ENCODE data around the gene UBE2E3.
"Not testable (repeated sequence)": the region's sequence is repeated elsewhere in the genome, so short reads cannot be mapped to it uniquely, and the experiment has no call there.

The UBE2E3 gene

DNA sequence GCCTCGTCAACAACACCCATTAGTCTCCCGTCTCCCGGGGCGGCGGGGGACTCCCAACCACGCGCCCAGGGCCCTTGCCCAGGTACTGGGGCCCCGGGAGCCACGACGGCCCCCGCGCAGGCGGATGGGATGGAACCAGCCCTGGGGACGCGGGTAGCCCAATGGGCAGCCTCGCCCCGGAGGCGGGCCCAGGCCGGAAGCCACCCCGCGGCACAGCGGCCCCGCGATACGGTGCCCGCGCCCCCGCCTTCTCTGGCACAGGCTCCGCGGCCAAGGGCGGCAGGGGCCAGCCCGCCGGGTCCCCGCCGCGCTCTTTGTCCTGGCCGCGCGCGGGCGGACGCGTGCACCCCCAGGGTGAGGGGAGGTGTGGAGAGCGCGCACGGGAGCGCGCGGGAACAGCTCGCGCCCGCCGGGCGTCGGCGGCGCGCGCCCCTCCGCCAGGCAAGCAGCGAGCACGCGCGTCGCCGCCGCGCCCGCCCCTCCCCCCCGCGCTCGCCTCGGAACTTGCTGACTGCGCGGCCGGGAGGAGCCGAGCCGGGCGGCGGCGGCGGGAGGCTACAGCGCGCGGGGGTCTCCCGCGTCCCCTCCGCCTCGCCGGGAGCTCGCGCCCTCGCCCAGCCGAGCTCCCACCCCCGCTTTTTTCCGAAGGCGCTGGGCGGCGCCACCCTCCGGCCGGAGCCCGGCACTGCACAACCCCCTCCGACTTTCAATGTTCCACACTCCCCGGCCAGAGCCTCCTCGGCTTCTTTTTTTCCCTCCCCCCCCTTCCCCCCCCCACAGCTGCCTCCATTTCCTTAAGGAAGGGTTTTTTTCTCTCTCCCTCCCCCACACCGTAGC, at the start of gene UBE2E3:
UBE2E3 (plus strand) TSS at position 500 of the 837 bp plus-strand sequence. CDS start 1,438 bp downstream, outside the sequence.
- Histone ChIP-seq H3K4me3 (peak within 1 kb of the TSS; percentile 100), H3K27ac (peak within 1 kb of the TSS; percentile 81), H3K36me3 (ENCODE audit: insufficient read depth, low read length) (peaks cover 21% of the 10 kb centered on the region; the same call in 1 of the 2 replicates), H3K9ac (ENCODE audit: insufficient read length) (peak within 1 kb of the TSS; percentile 98), H3K9me3 (ENCODE audit: low read depth, low read length) (no peaks in the 10 kb centered on the region)
- DNase-seq (ENCODE audit: low read depth, low spot score), result no peak
- TF ChIP-seq FOXP2 (optimal IDR thresholded peaks at IDR 0.05; ENCODE audit: control extremely low read depth, extremely low read length, insufficient read depth) (no peak), POLR2AphosphoS5 (IDR thresholded peaks at IDR 0.05; ENCODE audit: borderline replicate concordance, low read depth, low read length) (no peak), EZH2 (IDR thresholded peaks at IDR 0.05) (no peak)

DNA sequence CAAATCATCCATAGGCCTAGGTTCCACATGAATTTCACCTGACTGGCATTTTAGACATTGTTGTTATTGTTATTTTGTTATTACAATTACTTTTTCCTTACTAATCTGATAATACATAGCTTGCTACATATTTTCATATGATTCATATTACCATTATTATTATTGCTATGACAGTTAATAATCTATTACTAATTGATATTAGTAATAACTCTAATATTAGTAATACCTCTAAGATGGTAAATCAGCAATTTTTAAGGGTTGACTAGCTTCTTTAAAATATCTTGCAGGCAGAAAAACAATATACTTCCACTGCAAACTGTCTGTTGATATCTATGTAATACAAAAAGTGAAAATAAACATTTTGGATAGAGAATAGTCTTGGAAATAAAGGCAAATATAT, 48.6 kb upstream of the UBE2E3 start:
- no peak overlapping the region for H3K9ac ChIP-seq (ENCODE audit: insufficient read length)
- no peak overlapping the region for H3K4me3 ChIP-seq
- no peaks in the 10 kb centered on the region for H3K9me3 ChIP-seq (ENCODE audit: low read depth, low read length)
- no peaks in the 10 kb centered on the region for H3K36me3 ChIP-seq (ENCODE audit: insufficient read depth, low read length)
- H3K27ac ChIP-seq, result no peak overlapping the region
- TF ChIP-seq EZH2 (IDR thresholded peaks at IDR 0.05) (no peak), FOXP2 (optimal IDR thresholded peaks at IDR 0.05; ENCODE audit: control extremely low read depth, extremely low read length, insufficient read depth) (no peak), POLR2AphosphoS5 (IDR thresholded peaks at IDR 0.05; ENCODE audit: borderline replicate concordance, low read depth, low read length) (no peak)
- DNase-seq (ENCODE audit: low read depth, low spot score), result no peak

DNA sequence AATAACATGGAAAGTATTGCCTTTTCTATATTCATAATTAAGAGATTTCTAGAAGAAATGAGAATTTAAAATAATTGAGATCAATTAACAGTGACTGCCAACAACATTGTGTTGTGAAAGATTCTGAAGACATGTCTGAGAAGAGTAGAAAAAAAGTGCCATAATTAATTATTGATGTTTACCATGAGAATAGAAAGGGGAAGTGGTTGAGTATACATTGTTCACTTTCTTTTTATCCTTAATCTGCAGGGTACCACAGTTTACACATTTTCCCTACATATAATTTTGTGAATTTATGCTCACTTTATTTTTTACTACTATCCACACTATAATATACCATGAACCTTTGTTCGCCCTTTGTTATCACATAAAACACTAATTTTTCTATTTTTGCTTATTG, 47.1 kb upstream of the UBE2E3 start:
- no peak for DNase-seq (ENCODE audit: low read depth, low spot score)
- no peaks in the 10 kb centered on the region for H3K36me3 ChIP-seq (ENCODE audit: insufficient read depth, low read length)
- no peak overlapping the region for H3K4me3 ChIP-seq
- no peak overlapping the region for H3K27ac ChIP-seq
- H3K9me3 ChIP-seq (ENCODE audit: low read depth, low read length), result no peaks in the 10 kb centered on the region
- H3K9ac ChIP-seq (ENCODE audit: insufficient read length), result no peak overlapping the region
- TF ChIP-seq FOXP2 (optimal IDR thresholded peaks at IDR 0.05; ENCODE audit: control extremely low read depth, extremely low read length, insufficient read depth), result no peak
- TF ChIP-seq EZH2 (IDR thresholded peaks at IDR 0.05), result no peak
- TF ChIP-seq POLR2AphosphoS5 (IDR thresholded peaks at IDR 0.05; ENCODE audit: borderline replicate concordance, low read depth, low read length), result no peak

DNA sequence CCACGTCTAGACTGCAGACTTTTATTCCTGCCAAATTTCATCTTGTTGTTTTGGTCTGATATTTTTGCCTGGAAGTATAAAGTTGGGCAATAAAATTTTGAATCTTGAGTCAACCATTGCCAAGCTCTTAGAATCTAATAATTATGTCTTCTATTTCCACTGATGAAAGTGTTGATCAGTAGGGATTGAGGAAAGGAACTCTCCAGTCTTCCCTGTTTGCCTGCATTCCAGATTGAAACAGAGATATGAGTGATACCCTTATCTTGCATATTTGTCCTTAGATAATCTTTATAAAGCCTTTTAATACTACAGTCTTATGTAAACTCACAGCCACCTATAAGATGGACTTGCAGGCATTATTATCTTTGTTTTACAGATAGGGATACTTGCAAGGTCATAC, 45.5 kb upstream of the UBE2E3 start:
- TF ChIP-seq FOXP2 (optimal IDR thresholded peaks at IDR 0.05; ENCODE audit: control extremely low read depth, extremely low read length, insufficient read depth) (no peak), POLR2AphosphoS5 (IDR thresholded peaks at IDR 0.05; ENCODE audit: borderline replicate concordance, low read depth, low read length) (no peak), EZH2 (IDR thresholded peaks at IDR 0.05) (no peak)
- no peak overlapping the region for H3K27ac ChIP-seq

DNA sequence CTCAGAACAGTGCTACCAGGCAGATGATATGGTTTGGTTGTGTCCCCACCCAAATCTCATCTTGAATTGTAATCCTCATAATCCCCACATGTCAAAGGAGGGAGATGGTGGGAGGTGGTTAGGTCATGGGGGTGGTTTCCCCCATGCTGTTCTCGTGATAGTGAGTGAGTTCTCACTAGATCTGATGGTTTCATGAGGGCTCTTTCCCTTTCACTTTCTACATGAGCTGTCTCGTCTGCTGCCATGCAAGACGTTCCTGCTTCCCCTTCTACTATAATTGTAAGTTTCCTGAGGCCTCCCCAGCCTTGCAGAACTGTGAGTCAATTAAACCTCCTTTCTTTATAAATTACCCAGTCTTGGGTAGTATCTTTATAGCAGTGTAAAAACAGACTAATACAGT, 42.9 kb upstream of the UBE2E3 start:
- not testable (repeated sequence) for H3K9ac ChIP-seq (ENCODE audit: insufficient read length); H3K4me3 ChIP-seq; H3K36me3 ChIP-seq (ENCODE audit: insufficient read depth, low read length); DNase-seq (ENCODE audit: low read depth, low spot score); H3K9me3 ChIP-seq (ENCODE audit: low read depth, low read length); H3K27ac ChIP-seq

More for the DNA sequence above, 45.5 kb upstream of the UBE2E3 start:
- DNase-seq (ENCODE audit: low read depth, low spot score), result no peak
- H3K36me3 ChIP-seq (ENCODE audit: insufficient read depth, low read length), result no peaks in the 10 kb centered on the region
- no peaks in the 10 kb centered on the region for H3K9me3 ChIP-seq (ENCODE audit: low read depth, low read length)
- no peak overlapping the region for H3K4me3 ChIP-seq
- no peak overlapping the region for H3K9ac ChIP-seq (ENCODE audit: insufficient read length)

DNA sequence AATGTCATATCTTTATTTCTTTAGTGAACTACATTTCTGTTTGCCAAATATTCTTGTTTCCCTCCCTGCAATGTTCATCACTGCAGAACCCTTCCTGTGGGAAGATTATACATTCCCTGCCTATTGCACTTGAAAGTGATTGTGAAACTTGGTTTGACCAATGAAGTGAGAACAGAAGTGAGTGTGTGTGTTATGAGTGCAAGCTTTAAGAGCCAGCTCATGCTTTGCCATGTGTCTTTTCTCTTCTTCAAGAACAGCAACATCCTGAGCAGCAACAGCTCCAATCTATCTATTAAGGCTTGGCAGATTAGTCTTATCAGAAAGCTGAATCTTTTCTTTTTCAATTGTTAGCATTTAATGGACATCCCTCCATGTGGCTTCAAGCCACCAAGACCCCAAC, 42.0 kb upstream of the UBE2E3 start:
- Histone ChIP-seq H3K9ac (ENCODE audit: insufficient read length) (no peak overlapping the region), H3K27ac (no peak overlapping the region), H3K9me3 (ENCODE audit: low read depth, low read length) (no peaks in the 10 kb centered on the region), H3K4me3 (no peak overlapping the region), H3K36me3 (ENCODE audit: insufficient read depth, low read length) (no peaks in the 10 kb centered on the region)
- no peak for TF ChIP-seq FOXP2 (optimal IDR thresholded peaks at IDR 0.05; ENCODE audit: control extremely low read depth, extremely low read length, insufficient read depth)
- TF ChIP-seq EZH2 (IDR thresholded peaks at IDR 0.05), result no peak
- TF ChIP-seq POLR2AphosphoS5 (IDR thresholded peaks at IDR 0.05; ENCODE audit: borderline replicate concordance, low read depth, low read length), result no peak
- DNase-seq (ENCODE audit: low read depth, low spot score), result no peak

DNA sequence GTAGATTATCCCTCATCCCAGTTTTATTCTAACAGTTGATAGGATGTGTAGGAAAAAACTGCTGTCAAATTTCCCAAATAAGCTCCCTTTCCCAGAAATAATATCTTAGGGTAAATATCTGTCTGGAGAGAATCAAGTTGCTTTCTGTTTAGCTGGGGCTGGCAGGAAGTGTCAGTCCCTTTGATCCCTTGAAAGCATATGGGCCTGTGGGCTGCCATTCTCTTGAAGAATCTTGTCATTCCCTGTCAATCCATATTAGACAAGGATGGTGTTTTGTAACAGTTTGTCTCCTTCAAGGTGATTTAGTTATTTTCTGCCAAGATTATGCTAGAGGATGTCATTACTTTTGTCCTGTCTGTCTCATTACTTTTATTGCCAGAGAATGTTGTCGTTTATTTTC, 37.1 kb upstream of the UBE2E3 start:
- no peak for TF ChIP-seq FOXP2 (optimal IDR thresholded peaks at IDR 0.05; ENCODE audit: control extremely low read depth, extremely low read length, insufficient read depth)
- no peak for TF ChIP-seq EZH2 (IDR thresholded peaks at IDR 0.05)
- TF ChIP-seq POLR2AphosphoS5 (IDR thresholded peaks at IDR 0.05; ENCODE audit: borderline replicate concordance, low read depth, low read length), result no peak
- no peaks in the 10 kb centered on the region for H3K9me3 ChIP-seq (ENCODE audit: low read depth, low read length)
- no peak overlapping the region for H3K9ac ChIP-seq (ENCODE audit: insufficient read length)

DNA sequence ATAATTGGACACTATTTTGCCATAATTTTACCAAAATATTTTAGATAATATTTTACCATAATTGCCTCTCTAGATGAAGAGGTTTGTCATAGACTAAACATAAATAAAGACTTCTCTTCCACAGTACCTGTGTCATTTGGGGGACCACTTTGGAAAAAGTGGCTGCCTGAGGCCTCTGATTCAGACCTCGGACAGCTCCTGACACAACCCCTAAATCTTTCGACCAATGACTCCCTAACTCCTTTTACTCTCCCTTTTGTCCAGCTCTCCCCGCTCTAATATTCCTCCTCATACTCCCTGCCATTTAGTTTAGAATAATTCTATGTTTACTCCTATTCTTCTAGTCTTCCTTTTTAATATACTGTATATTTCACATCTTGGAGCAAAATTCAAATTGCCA, 36.0 kb upstream of the UBE2E3 start:
- Histone ChIP-seq H3K27ac (no peak overlapping the region), H3K9ac (ENCODE audit: insufficient read length) (no peak overlapping the region), H3K9me3 (ENCODE audit: low read depth, low read length) (no peaks in the 10 kb centered on the region), H3K36me3 (ENCODE audit: insufficient read depth, low read length) (no peaks in the 10 kb centered on the region), H3K4me3 (no peak overlapping the region)
- TF ChIP-seq POLR2AphosphoS5 (IDR thresholded peaks at IDR 0.05; ENCODE audit: borderline replicate concordance, low read depth, low read length) (no peak), FOXP2 (optimal IDR thresholded peaks at IDR 0.05; ENCODE audit: control extremely low read depth, extremely low read length, insufficient read depth) (no peak), EZH2 (IDR thresholded peaks at IDR 0.05) (no peak)
- DNase-seq (ENCODE audit: low read depth, low spot score), result no peak

More for the DNA sequence above, 37.1 kb upstream of the UBE2E3 start:
- no peak for DNase-seq (ENCODE audit: low read depth, low spot score)
- Histone ChIP-seq H3K27ac (no peak overlapping the region), H3K36me3 (ENCODE audit: insufficient read depth, low read length) (no peaks in the 10 kb centered on the region), H3K4me3 (no peak overlapping the region)
